Sigmoid colon (tissue), 7 donors: ENCODE data around the gene TUBGCP6. TPM values are rescaled to one million over a fixed set of nuclear protein-coding genes. Genes with fewer than 3 reads are reported as not detected.

Experiments used
- DNase-seq: peaks from one replicate; pipeline ENCODE4 v3.0.0-alpha.2; 2019
- H3K27ac ChIP-seq, 4 donors: fragments of 200-600 bp; sonication (generic); one replicate each; pipeline ENCODE4 v1.5.1; 2016 to 2019; ENCODE audit warnings: mild to moderate bottlenecking in 1 of 4
- H3K27me3 ChIP-seq, 3 donors: fragments of 200-600 bp; sonication (generic); one replicate each; pipeline ENCODE4 v1.5.1; 2019; ENCODE audit warnings: mild to moderate bottlenecking in 1 of 3
- H3K36me3 ChIP-seq, 4 donors: fragments of 200-600 bp; sonication (generic); one replicate each; pipeline ENCODE4 v1.5.1; 2016 to 2019
- H3K4me1 ChIP-seq, 4 donors: fragments of 200-600 bp; sonication (generic); one replicate each; pipeline ENCODE4 v1.5.1; 2017 to 2019
- H3K4me3 ChIP-seq, 4 donors: fragments of 200-600 bp; sonication (generic); one replicate each; pipeline ENCODE4 v1.5.1; 2017 to 2019; ENCODE audit warnings: mild to moderate bottlenecking in 2 of 4, moderate library complexity in 1 of 4
- H3K9me3 ChIP-seq, 4 donors: fragments of 200-600 bp in 3 of 4; sonication (generic) in 3 of 4; one replicate each; pipeline versions ENCODE4 v1.5.1 to v1.6.1; 2013 to 2019
- CTCF ChIP-seq, 4 experiments: fragments of 450-650 bp in 3 of 4; fragments of 200-600 bp in 1 of 4; IDR thresholded peaks; one replicate each; pipeline ENCODE4 v1.5.1; 2016 to 2019; ENCODE audit warnings: antibody characterized with exemption in 4 of 4, mild to moderate bottlenecking in 3 of 4, moderate library complexity in 2 of 4
- EP300 ChIP-seq, 4 donors: sonication (generic); formaldehyde crosslinking; IDR thresholded peaks; one replicate each; pipeline ENCODE4 v1.6.1; 2017; ENCODE audit warnings: antibody characterized with exemption in 4 of 4
- POLR2A ChIP-seq, 2 donors: fragments of 450-650 bp; IDR thresholded peaks; one replicate each; pipeline ENCODE4 v1.6.1; 2016; ENCODE audit warnings: antibody characterized with exemption in 2 of 2, mild to moderate bottlenecking in 2 of 2, moderate library complexity in 2 of 2
- POLR2AphosphoS5 ChIP-seq, 4 donors: sonication (generic); formaldehyde crosslinking; IDR thresholded peaks; one replicate each; pipeline ENCODE4 v1.6.1; 2017; ENCODE audit warnings: antibody characterized with exemption in 4 of 4
- WGBS, 2 donors: extraction: QIAGEN DNeasy Blood & Tissue Kit; methylation state at CpG; one replicate each; pipeline ENCODE4 v1.1.7; 2013; 5-methylcytosine and 5-hydroxymethylcytosine counted together
- intact Hi-C: fragments of 100-400 bp; cut with DNase I; formaldehyde crosslinking; loops from one replicate; pipeline ENCODE4 v1.15.1; 2023
- polyA plus RNA-seq, 3 donors: library from polyadenylated mRNA; stranded (reverse); fragments of 200-250 nt; gene quantifications; one replicate each; pipeline ENCODE4 v1.2.3, GENCODE V29; 2013
- total RNA-seq, 4 donors: library from RNA; depleted of rRNA; stranded (reverse); fragments of >200 nt; gene quantifications; one replicate each; pipeline ENCODE4 v1.1.0, GENCODE V29; 2016
- donor health status: healthy with polysubstance abuse.
- donor health status: Bipolar disorder and iron deficiency.
- donor health status: healthy.

Gene TUBGCP6
- total and polyA plus RNA-seq, 7 donors: 4.6 to 67.0 (median 26.4) TPM

- intact Hi-C loops: loop anchor here (5.0 kb wide), 2 partner anchors 263 to 383 kb away; partner anchors contain the start of genes ARSA, LMF2 and NCAPH2
- no peak for DNase-seq
- Histone ChIP-seq H3K27ac (peak overlapping the region; percentile 92 to 97 (median 96)), H3K36me3 (peaks cover 6 to 28% (median 14%) of the 10 kb centered on the region in 4 donors), H3K27me3 (no peaks in the 10 kb centered on the region), H3K4me3 (peak overlapping the region; percentile 84 to 94 (median 89)), H3K4me1 (peaks cover 3 to 60% (median 42%) of the 10 kb centered on the region in 4 donors), H3K9me3 (no peaks in the 10 kb centered on the region)
- TF ChIP-seq CTCF (IDR thresholded peaks at IDR 0.05) (no peak), POLR2AphosphoS5 (IDR thresholded peaks at IDR 0.05) (no peak), POLR2A (IDR thresholded peaks at IDR 0.05) (no peak), EP300 (IDR thresholded peaks at IDR 0.05) (no peak)
- WGBS, 2 donors: 3 to 18% methylated on average over 27 of the region's 27 CpGs
Observed at GRCh38 chr22:50243685-50244419, 971 bp downstream of the TUBGCP6 start.

GRCh38 chr22:50242406-50242949 lies 2.3 kb downstream of the TUBGCP6 start:
- intact Hi-C loops: loop anchor here (5.0 kb wide), 2 partner anchors 265 to 385 kb away; partner anchors contain the start of genes ARSA, LMF2 and NCAPH2
- no peak for DNase-seq
- H3K27me3 ChIP-seq: no peaks in the 10 kb centered on the region
- peaks cover 3 to 54% (median 42%) of the 10 kb centered on the region in 4 donors for H3K4me1 ChIP-seq
- H3K4me3 ChIP-seq: peak overlapping the region; percentile 84 to 94 (median 89)
- TF ChIP-seq POLR2AphosphoS5 (IDR thresholded peaks at IDR 0.05) (no peak), POLR2A (IDR thresholded peaks at IDR 0.05) (no peak), EP300 (IDR thresholded peaks at IDR 0.05) (no peak), CTCF (IDR thresholded peaks at IDR 0.05) (no peak)
- H3K27ac ChIP-seq: peak overlapping the region in 1 of 4 donors; percentile 18
- H3K9me3 ChIP-seq: no peaks in the 10 kb centered on the region
- H3K36me3 ChIP-seq: peaks cover 6 to 39% (median 14%) of the 10 kb centered on the region in 4 donors
- 70 to 72% methylated on average over 14 of the region's 14 CpGs for WGBS, 2 donors

- TF ChIP-seq POLR2A (IDR thresholded peaks at IDR 0.05): no peak
- no peak for TF ChIP-seq EP300 (IDR thresholded peaks at IDR 0.05)
- TF ChIP-seq POLR2AphosphoS5 (IDR thresholded peaks at IDR 0.05): no peak
- no peak for TF ChIP-seq CTCF (IDR thresholded peaks at IDR 0.05)
- WGBS, 2 donors: 87 to 90% methylated on average over 9 of the region's 9 CpGs
- no peak for DNase-seq
- Histone ChIP-seq H3K27me3 (no peaks in the 10 kb centered on the region), H3K36me3 (peaks cover 6 to 36% (median 12%) of the 10 kb centered on the region in 4 donors), H3K27ac (no peak overlapping the region), H3K9me3 (no peaks in the 10 kb centered on the region), H3K4me3 (no peak overlapping the region), H3K4me1 (peaks cover 3 to 35% (median 28%) of the 10 kb centered on the region in 4 donors)
- intact Hi-C loops: no loop called here
Observed at GRCh38 chr22:50238755-50239154, 6.1 kb downstream of the TUBGCP6 start.

DNA sequence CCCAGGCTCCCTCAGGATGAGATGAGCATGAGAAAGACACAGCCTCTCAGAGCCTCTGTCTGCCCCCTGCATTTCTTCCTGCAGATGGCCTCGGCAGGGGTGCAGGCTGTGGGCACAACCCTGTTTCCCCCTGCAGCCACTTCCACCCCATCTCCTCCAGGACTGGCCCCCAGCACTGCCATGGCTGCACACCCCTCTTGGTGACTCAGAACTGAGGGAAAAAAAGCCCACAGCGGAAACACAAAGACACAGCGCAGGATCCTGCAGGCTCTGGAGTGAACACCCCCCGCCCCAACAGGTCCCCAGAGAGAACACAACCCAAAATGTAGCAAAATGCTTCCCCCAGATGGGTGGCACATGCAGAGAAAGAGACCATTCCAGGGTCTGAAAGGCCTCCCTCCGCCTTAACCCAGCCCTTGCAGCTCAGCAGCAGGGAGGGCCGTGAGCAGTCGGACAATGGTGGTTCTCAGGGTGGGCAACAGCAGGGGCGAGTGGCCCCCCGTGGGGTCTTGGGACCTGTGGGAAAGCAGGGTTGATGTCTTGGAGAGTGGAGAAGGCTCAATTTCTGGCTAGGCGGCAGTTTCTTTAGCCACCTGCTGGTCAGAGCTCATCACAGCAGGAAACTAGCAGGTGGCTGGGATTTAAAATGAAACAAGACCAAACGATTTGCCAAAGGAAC lies 8.0 kb downstream of the TUBGCP6 start:
- Histone ChIP-seq H3K27ac (no peak overlapping the region), H3K4me1 (peaks cover 0 to 16% (median 11%) of the 10 kb centered on the region in 4 donors), H3K36me3 (peaks cover 6 to 54% (median 16%) of the 10 kb centered on the region in 4 donors), H3K27me3 (no peaks in the 10 kb centered on the region), H3K4me3 (no peak overlapping the region), H3K9me3 (no peaks in the 10 kb centered on the region)
- TF ChIP-seq POLR2AphosphoS5 (IDR thresholded peaks at IDR 0.05) (no peak), CTCF (IDR thresholded peaks at IDR 0.05) (no peak), POLR2A (IDR thresholded peaks at IDR 0.05) (no peak), EP300 (IDR thresholded peaks at IDR 0.05) (no peak)
- intact Hi-C loops: no loop called here
- 69 to 70% methylated on average over 11 of the region's 11 CpGs for WGBS, 2 donors
- DNase-seq: no peak
